GM23248 (cell line): ENCODE results near the gene ANO2. TPM values are rescaled to one million over a fixed set of nuclear protein-coding genes. Genes with fewer than 3 reads are reported as not detected.

Experiments
- DNase-seq: peaks from one replicate; pipeline ENCODE4 v3.0.0-alpha.2; 2015
- H2AFZ ChIP-seq: fragments of 200-600 bp; sonication (generic); 2 replicates; pipeline ENCODE4 v1.6.1; 2016; ENCODE audit warnings: antibody characterized with exemption
- H3F3A ChIP-seq: fragments of 200-600 bp; sonication (generic); 2 replicates; pipeline ENCODE4 v1.6.1; 2016; ENCODE audit warnings: mild to moderate bottlenecking, antibody characterized with exemption, mixed run types; ENCODE audit not compliant: insufficient read depth
- H3K27ac ChIP-seq: fragments of 200-600 bp; sonication (generic); 2 replicates; pipeline ENCODE4 v1.5.1; 2016; ENCODE audit warnings: mild to moderate bottlenecking
- H3K27me3 ChIP-seq: fragments of 200-600 bp; sonication (generic); replicated peaks from 2 replicates; pipeline ENCODE4 v1.6.1; 2016; ENCODE audit warnings: mild to moderate bottlenecking; ENCODE audit not compliant: insufficient read depth
- H3K36me3 ChIP-seq: fragments of 200-600 bp; sonication (generic); 2 replicates; pipeline ENCODE4 v1.6.1; 2016; ENCODE audit warnings: low read depth, mild to moderate bottlenecking
- H3K4me1 ChIP-seq: fragments of 200-600 bp; sonication (generic); 2 replicates; pipeline ENCODE4 v1.6.1; 2016; ENCODE audit warnings: mild to moderate bottlenecking; ENCODE audit not compliant: insufficient read depth
- H3K4me2 ChIP-seq: fragments of 200-600 bp; sonication (generic); one replicate; pipeline ENCODE4 v1.6.1; 2016; ENCODE audit warnings: mild to moderate bottlenecking; ENCODE audit not compliant: unreplicated experiment
- H3K4me3 ChIP-seq: fragments of 200-600 bp; sonication (generic); 2 replicates; pipeline ENCODE4 v1.5.1; 2016; ENCODE audit warnings: mild to moderate bottlenecking
- H3K79me2 ChIP-seq: fragments of 200-600 bp; sonication (generic); 2 replicates; pipeline ENCODE4 v1.6.1; 2016; ENCODE audit warnings: mild to moderate bottlenecking; ENCODE audit not compliant: insufficient read depth
- H3K9ac ChIP-seq: fragments of 200-600 bp; sonication (generic); 2 replicates; pipeline ENCODE4 v1.6.1; 2016; ENCODE audit warnings: mild to moderate bottlenecking
- H3K9me2 ChIP-seq: fragments of 200-600 bp; sonication (generic); 2 replicates; pipeline ENCODE4 v1.6.1; 2016; ENCODE audit warnings: mixed run types, mild to moderate bottlenecking, moderate library complexity; ENCODE audit not compliant: insufficient read depth
- H3K9me3 ChIP-seq: fragments of 200-600 bp; sonication (generic); one replicate; pipeline ENCODE4 v1.6.1; 2017; ENCODE audit warnings: low read depth
- H4K20me1 ChIP-seq: fragments of 200-600 bp; sonication (generic); 2 replicates; pipeline ENCODE4 v1.6.0; 2016; ENCODE audit not compliant: insufficient read depth
- EZH2 ChIP-seq: fragments of 200-600 bp; sonication (generic); IDR thresholded peaks from 2 replicates; pipeline ENCODE4 v1.6.1; 2018; ENCODE audit warnings: antibody characterized with exemption, mild to moderate bottlenecking; ENCODE audit not compliant: insufficient read depth, poor library complexity, severe bottlenecking
- EZH2phosphoT487 ChIP-seq: fragments of 200-600 bp; sonication (generic); IDR thresholded peaks from 2 replicates; pipeline ENCODE4 v1.6.1; 2018; ENCODE audit warnings: antibody characterized with exemption, moderate library complexity, mild to moderate bottlenecking, low read depth; ENCODE audit not compliant: insufficient read depth
- WGBS, 2 experiments: methylation state at CpG; one replicate each; pipeline ENCODE4 v1.1.6; 2015 to 2017; ENCODE audit warnings: low lambda C conversion rate in 2 of 2, low coverage in 1 of 2; ENCODE audit errors: missing lambda C conversion rate in 2 of 2; 5-methylcytosine and 5-hydroxymethylcytosine counted together
- in situ Hi-C: fragments of 300-500 bp; cut with MboI; formaldehyde crosslinking; loops from 2 replicates; pipeline ENCODE4 v1.15.0; 2020
- polyA plus RNA-seq: library from polyadenylated mRNA; unstranded; fragments of >200 nt; fragmentation: Nextera tagmentation; extraction: Ambion mirVana; gene quantifications from 2 replicates; pipeline ENCODE4 v1.2.1, GENCODE V29; 2016
- total RNA-seq: library from RNA; depleted of rRNA; stranded (reverse); fragments of >200 nt; shearing (Covaris generic); gene quantifications from 2 replicates; pipeline ENCODE4 v1.2.3, GENCODE V29; 2014

The ANO2 gene
- total and polyA plus RNA-seq, 2 experiments from 2014 or later: not detected

DNA sequence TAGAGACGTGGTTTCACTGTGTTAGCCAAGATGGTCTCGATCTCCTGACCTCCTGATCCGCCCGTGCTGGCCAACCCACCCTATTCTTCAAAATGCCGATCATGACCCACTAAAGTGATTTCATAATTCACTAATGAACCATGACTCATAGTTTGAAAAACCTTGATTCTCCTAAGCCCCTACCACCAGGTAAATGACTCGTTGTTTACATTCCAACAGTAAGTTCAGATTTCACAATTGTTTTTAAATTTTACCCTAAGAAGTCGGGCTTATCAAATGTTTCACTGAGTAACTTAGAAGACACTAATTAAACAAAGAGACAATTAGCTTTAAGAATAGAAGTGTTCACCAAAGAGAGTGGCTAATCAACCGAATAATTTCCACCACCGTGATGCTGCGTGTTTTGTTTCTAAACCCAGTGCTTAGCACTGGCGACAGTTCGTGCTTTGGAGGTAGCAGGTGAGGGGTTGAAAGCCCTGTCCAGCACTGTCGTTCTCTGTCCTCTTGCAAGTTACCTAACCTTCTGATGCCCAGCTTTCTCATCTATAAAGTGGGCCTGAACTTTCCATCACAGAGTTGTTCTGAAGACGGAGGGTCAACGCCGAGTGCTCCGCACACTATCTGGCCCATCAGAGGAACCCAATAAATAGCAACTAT lies 376.6 kb downstream of the ANO2 start:
- Histone ChIP-seq H3K36me3 (no peaks in the 10 kb centered on the region), H3K4me3 (no peak overlapping the region), H3K27me3 (no peaks in the 10 kb centered on the region), H2AFZ (no peak overlapping the region), H3K4me2 (no peak overlapping the region), H3K9me3 (no peaks in the 10 kb centered on the region), H3K4me1 (peaks cover 18% of the 10 kb centered on the region), H3K9ac (no peak overlapping the region), H3K9me2 (no peaks in the 10 kb centered on the region), H3F3A (no peaks in the 10 kb centered on the region), H4K20me1 (no peaks in the 10 kb centered on the region), H3K27ac (no peak overlapping the region), H3K79me2 (no peaks in the 10 kb centered on the region)
- in situ Hi-C loops: no loop called here
- WGBS, 2 experiments: 81% methylated on average over 17 of the region's 17 CpGs
- DNase-seq: no peak
- TF ChIP-seq EZH2 (no peak), EZH2phosphoT487 (no peak)

DNA sequence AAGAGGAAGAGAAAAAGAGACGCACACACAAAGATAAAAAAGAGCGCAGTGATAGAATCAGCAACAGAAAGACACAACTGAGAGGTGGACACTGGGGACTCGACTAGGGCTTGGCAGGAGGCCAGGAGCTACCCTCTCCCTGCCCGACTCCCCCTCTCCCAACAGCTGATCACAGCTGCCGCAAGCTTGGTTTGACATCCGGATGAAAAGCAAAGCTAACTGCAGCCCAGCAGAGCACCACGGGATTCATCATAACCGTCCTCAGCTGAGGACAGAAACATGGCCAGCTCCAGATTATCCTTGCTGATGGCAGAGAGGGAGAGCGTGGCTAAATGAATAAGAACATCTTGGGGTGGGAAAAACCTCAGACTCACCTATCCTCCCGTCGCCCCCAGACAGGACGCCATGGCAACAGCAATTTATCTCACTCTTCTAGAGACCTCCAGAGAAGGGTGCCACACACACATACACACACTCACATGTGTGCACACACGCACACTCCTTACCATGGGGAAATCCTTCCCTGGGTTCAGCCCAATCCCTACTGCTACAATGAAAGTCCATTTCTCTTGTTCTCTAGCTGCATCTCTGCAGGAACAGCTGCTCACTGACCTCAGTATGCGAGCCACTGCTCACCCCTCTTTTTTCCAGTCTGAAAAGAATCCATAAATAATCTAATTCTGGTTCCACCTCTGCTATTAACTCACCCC lies 377.9 kb downstream of the ANO2 start:
- Histone ChIP-seq H3K27ac (no peak overlapping the region), H3K36me3 (no peaks in the 10 kb centered on the region), H3K4me3 (no peak overlapping the region), H3K9me2 (no peaks in the 10 kb centered on the region), H3K4me2 (no peak overlapping the region), H3K27me3 (no peaks in the 10 kb centered on the region), H3K9me3 (no peaks in the 10 kb centered on the region), H3K79me2 (no peaks in the 10 kb centered on the region), H4K20me1 (no peaks in the 10 kb centered on the region), H3F3A (no peaks in the 10 kb centered on the region), H2AFZ (no peak overlapping the region), H3K9ac (no peak overlapping the region), H3K4me1 (peaks cover 18% of the 10 kb centered on the region)
- WGBS, 2 experiments: 36 to 41% methylated on average over 14 of the region's 14 CpGs
- in situ Hi-C loops: no loop called here
- TF ChIP-seq EZH2phosphoT487: no peak
- TF ChIP-seq EZH2: no peak
- DNase-seq: no peak

DNA sequence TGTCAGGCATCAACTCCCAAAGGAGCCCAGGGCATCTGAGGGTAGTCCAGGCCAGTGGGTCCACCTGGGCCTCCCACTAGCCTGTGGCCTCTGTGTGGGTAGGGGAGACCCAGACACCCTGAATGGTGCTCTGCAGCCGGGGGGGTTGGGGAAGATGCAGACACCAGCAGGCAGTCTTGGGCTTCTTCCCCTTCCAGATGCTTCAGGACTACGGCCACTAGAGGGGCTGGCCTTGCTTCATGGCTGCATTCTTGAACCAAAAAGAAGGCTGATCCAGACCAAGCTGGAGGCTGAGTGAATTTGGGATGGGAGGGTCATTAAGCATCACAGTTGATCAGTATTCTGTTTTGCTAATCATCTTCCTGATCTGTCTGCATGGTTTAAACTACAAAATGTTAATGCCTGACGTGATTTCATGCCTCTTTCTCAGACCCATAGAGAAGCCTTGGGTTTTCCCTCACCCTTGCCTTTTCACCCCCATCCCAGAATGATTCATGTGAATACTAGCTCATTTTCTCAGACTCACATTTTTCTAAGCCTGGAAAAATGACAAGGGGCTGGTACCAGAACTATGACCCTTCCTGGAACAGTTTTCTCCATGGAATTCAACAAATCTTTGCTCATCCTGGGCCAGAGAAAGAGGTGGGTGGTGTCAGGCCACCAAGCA lies 379.0 kb downstream of the ANO2 start:
- H3K36me3 ChIP-seq: no peaks in the 10 kb centered on the region
- peaks cover 18% of the 10 kb centered on the region for H3K4me1 ChIP-seq
- no peaks in the 10 kb centered on the region for H3K9me2 ChIP-seq
- H3K27me3 ChIP-seq: no peaks in the 10 kb centered on the region
- WGBS, 2 experiments: 55 to 69% methylated on average over 3 of the region's 3 CpGs
- peak; percentile 74 for DNase-seq
- no peak overlapping the region for H3K4me3 ChIP-seq
- no peak overlapping the region for H3K9ac ChIP-seq
- H2AFZ ChIP-seq: 0 out of 2 replicates have a peak overlapping the region, but pooled peaks have one; percentile 29
- H3K27ac ChIP-seq: no peak overlapping the region
- no peak overlapping the region for H3K4me2 ChIP-seq
- no peaks in the 10 kb centered on the region for H3K79me2 ChIP-seq
- in situ Hi-C loops: no loop called here
- H3F3A ChIP-seq: no peaks in the 10 kb centered on the region
- no peak for TF ChIP-seq EZH2
- TF ChIP-seq EZH2phosphoT487: no peak
- H4K20me1 ChIP-seq: no peaks in the 10 kb centered on the region
- no peaks in the 10 kb centered on the region for H3K9me3 ChIP-seq

DNA sequence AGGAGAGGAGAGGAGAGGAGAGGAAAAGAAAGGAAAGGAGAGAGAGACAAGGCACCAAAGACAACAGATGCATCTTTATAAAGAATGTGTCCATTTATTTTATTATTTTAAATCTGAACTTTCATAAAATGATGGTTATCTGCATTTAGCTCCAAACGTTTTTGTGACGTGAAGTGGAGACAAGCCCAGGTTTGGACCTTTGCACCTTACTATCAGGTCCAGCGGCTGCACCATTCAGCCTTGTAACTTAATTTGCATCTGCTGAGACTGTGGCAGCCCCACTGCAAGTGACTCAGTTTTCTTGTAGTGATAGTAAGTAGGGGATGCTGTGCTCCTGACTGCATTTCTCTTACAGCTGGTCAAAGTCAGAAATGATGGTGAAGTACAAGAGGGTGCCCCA lies 382.5 kb downstream of the ANO2 start:
- no peak overlapping the region for H2AFZ ChIP-seq
- no peak for DNase-seq
- no peak overlapping the region for H3K27ac ChIP-seq
- no peaks in the 10 kb centered on the region for H3F3A ChIP-seq
- no peaks in the 10 kb centered on the region for H3K79me2 ChIP-seq
- no peaks in the 10 kb centered on the region for H3K9me3 ChIP-seq
- WGBS, 2 experiments: 70 to 75% methylated on average over 3 of the region's 3 CpGs
- in situ Hi-C loops: no loop called here
- H3K4me2 ChIP-seq: no peak overlapping the region
- H3K36me3 ChIP-seq: no peaks in the 10 kb centered on the region
- no peaks in the 10 kb centered on the region for H3K9me2 ChIP-seq
- H3K9ac ChIP-seq: no peak overlapping the region
- no peak for TF ChIP-seq EZH2
- TF ChIP-seq EZH2phosphoT487: no peak
- H3K4me3 ChIP-seq: no peak overlapping the region
- H3K27me3 ChIP-seq: no peaks in the 10 kb centered on the region
- H3K4me1 ChIP-seq: peaks cover 18% of the 10 kb centered on the region
- no peaks in the 10 kb centered on the region for H4K20me1 ChIP-seq
